GM18511 (cell line): ENCODE data around the gene ARHGAP5.
"Not testable (repeated sequence)": the region's sequence is repeated elsewhere in the genome, so short reads cannot be mapped to it uniquely, and the experiment has no call there.

Experiments used
- ATAC-seq: cut with Tn5 transposase; IDR thresholded peaks from one replicate; pipeline ENCODE4 v1.9.1; 2021; ENCODE audit warnings: mild to moderate bottlenecking, moderate library complexity; ENCODE audit not compliant: unreplicated experiment

Gene ARHGAP5

GRCh38 chr14:32104308-32104707 lies 27.2 kb downstream of the ARHGAP5 start:
- ATAC-seq, result no peak

DNA sequence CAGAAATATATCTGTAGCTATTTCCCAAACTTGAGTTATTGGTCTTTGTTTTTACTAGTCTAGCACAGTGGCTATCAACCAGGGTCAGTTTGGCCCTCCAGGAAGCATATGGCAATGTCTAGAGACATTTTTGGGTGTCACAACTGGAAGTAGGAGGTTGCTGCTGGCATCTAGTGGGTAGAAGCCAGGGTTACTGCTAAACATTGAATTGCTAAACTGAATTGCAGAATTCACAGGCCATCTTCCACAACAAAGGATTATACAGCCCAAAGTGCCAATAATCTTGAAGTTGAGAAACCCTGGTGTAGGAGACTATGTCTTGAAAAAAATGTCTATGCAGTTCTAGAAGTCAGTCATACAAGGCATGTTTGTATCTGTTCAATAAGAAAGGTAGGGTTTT lies 27.7 kb downstream of the ARHGAP5 start:
- ATAC-seq, result no peak

DNA sequence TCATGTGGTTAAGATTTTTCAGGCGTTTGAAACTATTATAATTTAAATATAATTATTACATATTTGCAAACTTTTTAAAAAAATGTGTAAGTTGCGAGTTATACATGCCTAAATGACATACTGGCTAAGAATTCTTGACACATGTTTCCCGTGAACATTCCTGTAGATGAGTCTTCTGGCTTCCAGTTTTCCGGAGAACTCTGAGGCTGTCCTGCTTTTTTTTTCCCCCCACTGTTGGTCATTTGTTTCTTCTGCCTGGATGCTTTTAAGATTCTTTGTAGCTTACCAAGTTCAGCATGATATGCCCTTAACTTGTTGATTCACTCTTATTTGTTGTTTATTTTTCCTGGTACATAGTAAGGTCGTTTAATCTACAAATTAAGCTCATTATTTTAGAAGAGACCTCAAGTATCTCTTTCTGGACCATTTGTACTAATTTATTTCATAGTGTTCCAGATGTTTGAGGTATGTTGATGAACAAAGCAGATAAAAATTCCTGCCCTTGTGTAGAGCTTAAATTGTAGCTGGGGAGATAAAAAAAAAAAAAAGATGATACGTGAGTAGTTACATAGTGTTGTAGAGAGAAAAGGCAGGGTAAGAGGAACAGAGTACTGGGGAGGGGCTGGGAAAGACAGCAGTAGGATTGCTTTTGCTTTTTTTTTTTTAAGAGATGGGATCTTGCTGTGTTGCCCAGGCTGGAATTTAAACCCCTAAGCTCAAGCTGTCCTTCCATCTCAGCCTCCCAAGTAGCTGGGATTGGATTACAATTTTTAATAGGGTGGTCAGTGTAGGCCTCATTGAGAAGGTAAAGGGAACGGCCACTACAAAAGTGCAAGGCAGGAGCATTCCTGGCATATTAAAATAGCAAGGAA lies 32.8 kb downstream of the ARHGAP5 start:
- ATAC-seq, result no peak

- ATAC-seq, result no peak
Observed at GRCh38 chr14:32110548-32110896, 33.4 kb downstream of the ARHGAP5 start.

DNA sequence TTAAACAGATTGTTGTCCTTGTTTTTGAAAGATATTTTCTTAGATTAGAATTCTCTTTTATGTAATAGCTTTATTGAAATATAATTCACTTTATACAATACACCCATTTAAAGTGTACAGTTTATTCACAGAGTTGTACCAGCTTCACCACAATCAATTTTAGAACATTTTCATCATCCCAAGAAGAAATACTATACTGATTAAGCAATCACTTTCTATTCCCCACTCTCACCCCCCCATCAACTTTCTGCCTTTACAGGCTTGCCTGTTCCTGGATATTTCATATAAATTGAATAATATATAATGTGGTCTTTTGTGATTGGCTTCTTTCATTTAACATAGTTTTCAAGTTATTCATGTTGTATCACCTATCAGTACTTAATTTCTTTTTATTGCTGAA lies 44.4 kb downstream of the ARHGAP5 start:
- ATAC-seq, result no peak

GRCh38 chr14:32121948-32122347 lies 44.8 kb downstream of the ARHGAP5 start:
- ATAC-seq, result no peak

GRCh38 chr14:32126899-32127730 lies 50.0 kb downstream of the ARHGAP5 start:
- ATAC-seq, result not testable (repeated sequence)

DNA sequence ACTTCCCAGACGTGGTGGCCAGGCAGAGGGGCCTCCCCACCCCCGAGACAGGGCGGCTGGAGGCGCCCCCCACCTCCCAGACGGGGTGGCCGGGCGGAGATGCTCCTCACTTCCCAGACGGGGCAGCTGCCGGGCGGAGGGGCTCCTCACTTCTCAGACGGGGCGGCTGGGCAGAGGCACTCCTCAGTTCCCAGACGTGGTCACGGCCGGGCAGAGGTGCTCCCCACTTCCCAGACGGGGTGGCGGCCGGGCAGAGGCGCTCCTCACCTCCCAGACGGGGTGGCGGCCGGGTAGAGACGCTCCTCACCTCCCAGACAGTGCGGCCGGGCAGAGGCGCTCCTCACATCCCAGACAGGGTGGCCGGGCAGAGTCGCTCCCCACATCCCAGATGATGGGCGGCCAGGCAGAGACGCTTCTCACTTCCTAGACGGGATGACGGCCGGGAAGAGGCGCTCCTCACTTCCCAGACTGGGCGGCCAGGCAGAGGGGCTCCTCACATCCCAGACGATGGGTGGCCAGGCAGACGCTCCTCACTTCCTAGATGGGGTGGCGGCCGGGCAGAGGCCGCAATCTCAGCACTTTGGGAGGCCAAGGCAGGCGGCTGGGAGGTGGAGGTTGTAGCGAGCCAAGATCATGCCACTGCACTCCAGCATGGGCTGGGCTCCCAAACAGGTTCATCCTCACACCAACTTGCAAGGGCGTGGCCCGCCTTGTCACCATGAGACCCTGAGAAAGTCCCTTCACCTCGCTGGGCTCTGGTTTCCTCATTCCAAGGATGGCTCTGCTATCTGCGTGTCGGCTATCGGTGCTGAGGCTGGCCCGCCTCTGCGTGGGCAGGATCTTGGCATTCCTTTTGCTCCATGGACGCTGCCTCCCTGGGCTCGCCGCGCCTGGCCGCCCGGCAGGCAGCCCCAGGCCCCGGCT lies 50.9 kb downstream of the ARHGAP5 start:
- ATAC-seq, result not testable (repeated sequence)

DNA sequence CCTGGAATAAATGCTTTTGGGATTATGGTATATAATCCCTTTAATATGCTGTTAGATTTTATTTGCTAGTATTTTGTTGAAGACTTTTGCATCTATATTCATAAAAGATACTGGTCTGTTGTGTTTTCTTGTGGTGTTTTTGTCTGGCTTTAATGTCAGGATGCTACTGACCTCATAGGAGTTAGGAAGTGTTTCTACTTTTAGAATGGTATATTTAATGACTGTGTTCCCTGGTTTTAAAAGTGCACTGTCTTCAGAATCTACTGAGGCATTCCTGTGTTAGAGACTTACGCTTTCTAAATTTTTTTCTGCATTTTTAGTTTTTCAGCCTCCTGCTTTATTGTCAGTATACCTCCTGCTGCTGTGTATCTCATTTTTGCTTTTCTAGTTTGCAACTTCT lies 51.6 kb downstream of the ARHGAP5 start:
- no peak for ATAC-seq

- ATAC-seq, result no peak
Observed at GRCh38 chr14:32129124-32129523, 52.0 kb downstream of the ARHGAP5 start.

GRCh38 chr14:32131689-32132088 lies 54.6 kb downstream of the ARHGAP5 start:
- ATAC-seq, result not testable (repeated sequence)

- no peak for ATAC-seq
Observed at GRCh38 chr14:32134448-32135097, 57.5 kb downstream of the ARHGAP5 start.

DNA sequence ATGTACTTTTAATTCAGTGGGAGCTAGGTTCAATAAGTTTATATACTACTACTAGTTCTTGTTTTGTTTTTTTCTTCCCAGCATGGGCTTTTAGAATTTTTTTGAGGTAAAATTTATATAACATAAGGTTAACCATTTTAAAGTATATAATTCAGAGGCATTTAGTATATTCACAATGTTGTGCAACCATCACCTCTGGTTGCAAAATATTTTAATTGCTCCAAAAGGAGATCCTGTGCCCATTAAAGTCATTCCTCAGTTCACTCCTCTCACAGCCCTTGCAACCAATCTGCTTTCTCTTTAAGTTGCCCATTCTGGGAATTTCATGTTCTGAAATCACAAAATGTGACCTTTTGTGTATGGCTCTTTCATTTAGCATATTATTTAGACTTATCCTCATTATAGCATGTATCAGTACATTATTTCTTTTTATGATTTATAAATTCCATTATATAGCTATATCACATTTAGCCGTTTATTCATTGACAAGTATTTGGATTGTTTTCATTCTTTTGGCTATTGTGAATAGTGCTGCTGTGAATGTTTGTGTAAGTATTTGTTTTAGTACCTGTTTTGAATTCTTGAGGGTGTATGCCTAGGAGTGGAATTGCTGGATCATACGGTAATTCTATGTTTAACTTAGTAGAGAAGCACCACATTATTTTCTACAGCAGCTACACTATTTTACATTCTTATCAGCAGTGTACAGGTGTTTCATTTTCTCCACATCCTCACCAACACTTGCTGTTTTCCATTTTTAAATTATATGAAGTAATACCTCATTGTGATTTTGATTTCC lies 59.1 kb downstream of the ARHGAP5 start:
- no peak for ATAC-seq

DNA sequence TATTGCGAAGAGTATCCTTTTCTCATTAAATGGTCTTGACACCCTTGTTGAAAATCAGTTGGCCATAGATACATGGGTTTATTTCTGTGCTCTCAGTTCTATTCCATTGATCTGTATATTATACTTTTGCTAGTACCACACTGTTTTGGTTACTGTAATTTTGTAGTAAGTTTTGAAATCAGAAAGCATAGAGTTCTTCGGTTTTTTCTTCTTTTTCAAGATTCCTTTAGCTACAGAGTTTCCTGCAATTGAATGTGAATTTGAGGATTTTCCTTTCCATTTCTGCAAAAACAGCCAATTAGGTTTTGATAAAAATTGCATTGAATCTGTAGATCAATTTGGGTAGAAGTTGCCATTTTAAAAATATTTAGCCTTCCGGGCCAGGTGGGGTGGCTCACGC lies 60.2 kb downstream of the ARHGAP5 start:
- no peak for ATAC-seq

GRCh38 chr14:32137892-32138291 lies 60.8 kb downstream of the ARHGAP5 start:
- ATAC-seq, result no peak

GRCh38 chr14:32142341-32142740 lies 65.2 kb downstream of the ARHGAP5 start:
- no peak for ATAC-seq

DNA sequence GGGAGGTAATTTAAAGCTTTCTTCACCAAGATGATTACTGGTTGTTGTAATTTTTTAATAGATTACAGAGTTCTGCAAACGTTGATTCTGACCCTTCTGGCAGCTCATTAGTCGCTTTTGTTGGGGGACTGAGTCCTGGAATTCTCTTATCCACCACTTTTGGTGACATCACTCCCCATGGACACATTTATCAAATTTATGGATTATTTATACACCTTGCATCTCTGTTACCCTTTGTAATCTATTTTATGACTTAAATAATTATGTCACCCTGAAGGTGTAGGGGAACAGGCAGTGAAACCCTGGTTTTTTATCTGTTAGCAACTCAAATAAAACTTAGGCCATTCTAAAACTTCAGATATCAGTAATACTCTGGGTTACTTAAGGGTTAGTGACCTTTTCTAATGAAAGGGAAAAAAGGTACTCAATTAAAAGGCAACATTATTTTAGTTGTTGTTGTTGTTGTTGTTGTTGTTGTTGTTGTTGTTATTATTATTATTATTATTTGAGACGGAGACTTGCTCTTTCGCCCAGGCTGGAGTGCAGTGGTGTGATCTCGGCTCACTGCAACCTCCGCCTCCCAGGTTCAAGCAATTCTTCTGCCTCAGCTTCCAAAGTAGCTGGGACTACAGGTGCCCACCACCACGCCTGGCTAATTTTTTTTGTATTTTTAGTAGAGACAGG lies 65.8 kb downstream of the ARHGAP5 start:
- no peak for ATAC-seq

DNA sequence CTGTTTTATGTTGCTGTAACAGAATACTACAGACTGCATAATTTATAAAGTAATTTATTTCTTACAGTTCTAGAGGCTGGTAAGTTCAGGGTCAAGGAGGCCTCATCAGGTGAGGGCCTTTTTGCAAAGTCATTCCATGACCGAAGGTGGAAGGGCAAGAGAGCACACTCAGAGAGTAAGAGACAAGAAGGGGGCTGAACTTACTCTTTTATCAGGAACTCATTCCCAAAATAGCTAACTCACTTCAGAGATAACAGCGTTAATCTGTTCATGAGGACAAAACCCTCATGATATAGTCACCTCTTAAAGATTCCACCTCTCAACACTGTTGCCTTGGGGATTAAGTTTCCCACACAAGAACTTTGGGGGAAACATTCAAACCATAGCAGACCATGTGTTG lies 73.3 kb downstream of the ARHGAP5 start:
- ATAC-seq, result no peak

DNA sequence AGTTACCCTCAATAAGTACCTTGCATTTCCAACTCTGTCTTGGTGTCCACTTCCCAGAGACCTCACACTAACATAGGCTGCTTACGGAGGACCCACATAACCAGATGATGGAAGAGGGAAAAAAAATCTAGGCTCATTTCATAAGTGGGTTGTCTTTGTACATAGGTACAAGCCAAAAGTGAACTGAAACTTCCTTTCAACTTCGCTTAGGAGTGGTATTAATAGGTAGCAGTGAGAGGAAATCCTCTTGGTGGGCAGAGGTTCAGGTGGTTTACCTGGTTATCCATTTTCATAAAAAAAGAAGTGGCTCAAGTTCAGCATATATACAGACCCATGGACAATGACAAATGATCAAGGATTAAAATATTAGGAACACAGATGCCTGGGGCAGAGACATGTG lies 88.9 kb downstream of the ARHGAP5 start:
- ATAC-seq, result no peak
